Gastrocnemius medialis (tissue), 4 donors: ENCODE data around the gene SNX11. TPM values are rescaled to one million over a fixed set of nuclear protein-coding genes. Genes with fewer than 3 reads are reported as not detected.

Source experiments
- ATAC-seq, 2 donors: fragments of 150-250 bp; one replicate each; pipeline ENCODE4 v1.9.1; 2016
- DNase-seq, 2 donors: peaks; one replicate each; pipeline ENCODE4 v3.0.0-alpha.2; 2019
- H3K27ac ChIP-seq, 4 donors: fragments of 200-600 bp; sonication (generic); 1 replicate in 1 of 4; 2 replicates in 3 of 4; pipeline ENCODE4 v1.5.1; 2016 to 2018; ENCODE audit warnings: mild to moderate bottlenecking in 2 of 4, moderate library complexity in 1 of 4
- H3K27me3 ChIP-seq, 3 donors: fragments of 200-600 bp; sonication (generic) in 2 of 3; 1 replicate in 1 of 3; 2 replicates in 2 of 3; pipeline versions ENCODE4 v1.5.1 to v1.6.0; 2016 to 2019; ENCODE audit warnings: mild to moderate bottlenecking in 1 of 3, moderate library complexity in 1 of 3
- H3K36me3 ChIP-seq, 2 donors: fragments of 200-600 bp; sonication (generic) in 1 of 2; one replicate each; pipeline ENCODE4 v1.5.1; 2017 to 2018
- H3K4me1 ChIP-seq, 2 donors: fragments of 200-600 bp; sonication (generic) in 1 of 2; one replicate each; pipeline ENCODE4 v1.5.1; 2016 to 2017; ENCODE audit warnings: mild to moderate bottlenecking in 2 of 2
- H3K4me3 ChIP-seq, 4 donors: fragments of 200-600 bp; sonication (generic) in 3 of 4; 1 replicate in 1 of 4; 2 replicates in 3 of 4; pipeline ENCODE4 v1.5.1; 2016 to 2019; ENCODE audit warnings: mild to moderate bottlenecking in 2 of 4
- H3K9me3 ChIP-seq, 3 donors: fragments of 200-600 bp; sonication (generic) in 2 of 3; 1 replicate in 1 of 3; 2 replicates in 2 of 3; pipeline ENCODE4 v1.5.1; 2016 to 2019
- CTCF ChIP-seq, 5 experiments: fragments of 450-650 bp in 3 of 5; fragments of 200-600 bp in 2 of 5; sonication (generic) in 2 of 5; IDR thresholded peaks in 4 of 5; conservative IDR thresholded peaks in 1 of 5; 1 replicate in 4 of 5; 2 replicates in 1 of 5; pipeline ENCODE4 v1.5.1; 2016 to 2019; ENCODE audit warnings: antibody characterized with exemption in 5 of 5, mild to moderate bottlenecking in 3 of 5, moderate library complexity in 3 of 5
- POLR2A ChIP-seq, 2 donors: fragments of 450-650 bp; IDR thresholded peaks; one replicate each; pipeline ENCODE4 v1.6.1; 2017; ENCODE audit warnings: antibody characterized with exemption in 2 of 2, mild to moderate bottlenecking in 2 of 2, moderate library complexity in 2 of 2
- in situ Hi-C, 4 donors: fragments of 200-750 bp; cut with MboI; loops; one replicate each; pipeline versions ENCODE4 v1.15.0 to v1.8.0; 2017; ENCODE audit warnings: low sequenced_read_pairs in 4 of 4
- intact Hi-C: fragments of 100-400 bp; cut with DNase I; formaldehyde crosslinking; loops from one replicate; pipeline ENCODE4 v1.15.1; 2023; ENCODE audit warnings: low total_unique reads
- total RNA-seq, 4 donors: library from RNA; depleted of rRNA; stranded (reverse); fragments of >200 nt; gene quantifications; one replicate each; pipeline versions ENCODE4 v1.1.0 to v1.2.3, GENCODE V29; 2016

SNX11 gene
- total RNA-seq, 4 donors from 2014 or later, result 7.3 to 16.3 (median 9.6) TPM

GRCh38 chr17:48125829-48126531, 18.4 kb downstream of the SNX11 start:
- intact Hi-C loops (no loop called here), in situ Hi-C loops (loop anchor here in 2 of 4 donors (5.0 to 25.0 kb wide), 3 partner anchors 44 to 289 kb away; partner anchors contain the start of genes LRRC46 (in 1 of the 2), MRPL10 (in 1 of the 2) and SCRN2 (in 1 of the 2))
- DNase-seq, result no peak
- Histone ChIP-seq H3K4me1 (no peaks in the 10 kb centered on the region), H3K9me3 (no peaks in the 10 kb centered on the region), H3K27ac (no peak overlapping the region), H3K4me3 (no peak overlapping the region), H3K27me3 (no peaks in the 10 kb centered on the region), H3K36me3 (peaks cover 0 to 31% of the 10 kb centered on the region in 2 donors)
- ATAC-seq, result no peak
- TF ChIP-seq CTCF (IDR thresholded peaks at IDR 0.05 in 4 of 5, conservative IDR thresholded peaks at IDR 0.05 in 1 of 5) (no peak), POLR2A (IDR thresholded peaks at IDR 0.05) (no peak)

- Histone ChIP-seq H3K36me3 (peaks cover 0 to 26% of the 10 kb centered on the region in 2 donors), H3K27me3 (no peaks in the 10 kb centered on the region), H3K27ac (no peak overlapping the region), H3K9me3 (no peaks in the 10 kb centered on the region), H3K4me1 (no peaks in the 10 kb centered on the region), H3K4me3 (no peak overlapping the region)
- intact Hi-C loops (no loop called here), in situ Hi-C loops (loop anchor here in 2 of 4 donors (5.0 to 25.0 kb wide), 3 partner anchors 44 to 289 kb away; partner anchors contain the start of genes LRRC46 (in 1 of the 2), MRPL10 (in 1 of the 2) and SCRN2 (in 1 of the 2))
- no peak for ATAC-seq
- TF ChIP-seq CTCF (IDR thresholded peaks at IDR 0.05 in 4 of 5, conservative IDR thresholded peaks at IDR 0.05 in 1 of 5), result no peak
- TF ChIP-seq POLR2A (IDR thresholded peaks at IDR 0.05), result no peak
- DNase-seq, result no peak
Observed at GRCh38 chr17:48126532-48126850, 18.9 kb downstream of the SNX11 start.

GRCh38 chr17:48127371-48128051, 19.9 kb downstream of the SNX11 start:
- no peak for ATAC-seq
- Histone ChIP-seq H3K36me3 (peaks cover 0 to 16% of the 10 kb centered on the region in 2 donors), H3K27me3 (no peaks in the 10 kb centered on the region), H3K9me3 (no peaks in the 10 kb centered on the region), H3K4me1 (no peaks in the 10 kb centered on the region), H3K4me3 (no peak overlapping the region), H3K27ac (no peak overlapping the region)
- in situ Hi-C loops, result loop anchor here in 2 of 4 donors (5.0 to 25.0 kb wide), 3 partner anchors 45 to 290 kb away; partner anchors contain the start of genes LRRC46 (in 1 of the 2), MRPL10 (in 1 of the 2) and SCRN2 (in 1 of the 2)
- DNase-seq, result no peak
- no peak for TF ChIP-seq POLR2A (IDR thresholded peaks at IDR 0.05)
- no peak for TF ChIP-seq CTCF (IDR thresholded peaks at IDR 0.05 in 4 of 5, conservative IDR thresholded peaks at IDR 0.05 in 1 of 5)
- intact Hi-C loops, result no loop called here

GRCh38 chr17:48128400-48128799, 20.8 kb downstream of the SNX11 start:
- no peaks in the 10 kb centered on the region for H3K4me1 ChIP-seq
- H3K9me3 ChIP-seq, result no peaks in the 10 kb centered on the region
- in situ Hi-C loops, result loop anchor here in 2 of 4 donors (5.0 to 25.0 kb wide), 3 partner anchors 46 to 291 kb away; partner anchors contain the start of genes LRRC46 (in 1 of the 2), MRPL10 (in 1 of the 2) and SCRN2 (in 1 of the 2)
- no peak for DNase-seq
- H3K27ac ChIP-seq, result no peak overlapping the region
- H3K27me3 ChIP-seq, result no peaks in the 10 kb centered on the region
- intact Hi-C loops, result no loop called here
- no peak for TF ChIP-seq CTCF (IDR thresholded peaks at IDR 0.05 in 4 of 5, conservative IDR thresholded peaks at IDR 0.05 in 1 of 5)
- no peak for TF ChIP-seq POLR2A (IDR thresholded peaks at IDR 0.05)
- ATAC-seq, result no peak
- H3K4me3 ChIP-seq, result no peak overlapping the region
- peaks cover 0 to 7% of the 10 kb centered on the region in 2 donors for H3K36me3 ChIP-seq
